GM12878 (cell line): ENCODE measurements around the gene APOLD1. TPM values are rescaled to one million over a fixed set of nuclear protein-coding genes. Genes with fewer than 3 reads are reported as not detected.

ENCODE experiments used
- CBFB ChIP-seq: IDR thresholded peaks from 2 replicates; pipeline ENCODE4 v1.6.1; 2016; ENCODE audit warnings: antibody characterized with exemption, low read depth
- CREB1 ChIP-seq: IDR thresholded peaks from 2 replicates; pipeline ENCODE4 v1.6.1; 2012; ENCODE audit warnings: low read depth, mild to moderate bottlenecking, inconsistent platforms
- EED ChIP-seq: sonication (generic); IDR thresholded peaks from 2 replicates; pipeline ENCODE4 v1.6.1; 2016; ENCODE audit warnings: antibody characterized with exemption, low read depth
- FOXK2 ChIP-seq: fragments of 450-650 bp; IDR thresholded peaks from 2 replicates; pipeline ENCODE4 v1.6.1; 2017; ENCODE audit warnings: mild to moderate bottlenecking, moderate library complexity
- GABPA ChIP-seq: IDR thresholded peaks from 2 replicates; pipeline ENCODE4 v1.6.1; 2014; ENCODE audit warnings: antibody characterized with exemption, low read depth, mild to moderate bottlenecking, inconsistent platforms
- GATAD2B ChIP-seq: fragments of 450-650 bp; conservative IDR thresholded peaks from 2 replicates; pipeline ENCODE4 v1.6.1; 2017; ENCODE audit warnings: low read depth, mild to moderate bottlenecking, moderate library complexity
- IKZF1 ChIP-seq: fragments of 450-650 bp; conservative IDR thresholded peaks from 2 replicates; pipeline ENCODE4 v1.6.1; 2017; ENCODE audit warnings: antibody characterized with exemption, mild to moderate bottlenecking
- KLF5 ChIP-seq: fragments of 450-650 bp; IDR thresholded peaks from 2 replicates; pipeline ENCODE4 v1.6.1; 2014; ENCODE audit warnings: mild to moderate bottlenecking; ENCODE audit not compliant: partially characterized antibody
- LARP7 ChIP-seq: fragments of 450-650 bp; IDR thresholded peaks from 2 replicates; pipeline ENCODE4 v1.6.1; 2017; ENCODE audit warnings: mild to moderate bottlenecking
- NKRF ChIP-seq: fragments of 450-650 bp; conservative IDR thresholded peaks from 2 replicates; pipeline ENCODE4 v1.6.1; 2017; ENCODE audit warnings: mild to moderate bottlenecking, moderate library complexity
- NRF1 ChIP-seq: conservative IDR thresholded peaks from 2 replicates; pipeline ENCODE4 v1.6.1; 2011; ENCODE audit warnings: mild to moderate bottlenecking, low read depth, low read length, improper control_type of control experiment
- POLR2AphosphoS2 ChIP-seq: IDR thresholded peaks from 2 replicates; pipeline ENCODE4 v1.6.1; 2011; ENCODE audit warnings: low read depth, mild to moderate bottlenecking, low read length, improper control_type of control experiment, moderate library complexity
- POLR2AphosphoS5 ChIP-seq: IDR thresholded peaks from 2 replicates; pipeline ENCODE4 v1.6.1; 2011; ENCODE audit warnings: mild to moderate bottlenecking, low read length, inconsistent platforms
- POU2F2 ChIP-seq: IDR thresholded peaks from 3 replicates; pipeline ENCODE4 v1.6.1; 2011; ENCODE audit warnings: low read depth, mild to moderate bottlenecking, low read length, borderline replicate concordance
- RUNX3 ChIP-seq: IDR thresholded peaks from 2 replicates; pipeline ENCODE4 v1.6.1; 2012; ENCODE audit warnings: low read length, inconsistent platforms
- SMAD5 ChIP-seq: IDR thresholded peaks from 2 replicates; pipeline ENCODE4 v1.6.1; 2016; ENCODE audit warnings: antibody characterized with exemption, low read depth
- STAT3 ChIP-seq: IDR thresholded peaks from 2 replicates; pipeline ENCODE4 v1.6.1; 2011; ENCODE audit warnings: low read depth, low read length, improper control_type of control experiment
- YY1 ChIP-seq: IDR thresholded peaks from 2 replicates; pipeline ENCODE4 v1.6.1; 2011; ENCODE audit warnings: low read depth, mild to moderate bottlenecking, low read length
- ZBED1 ChIP-seq: IDR thresholded peaks from 2 replicates; pipeline ENCODE4 v1.6.1; 2016; ENCODE audit warnings: borderline replicate concordance
- ZBTB11 ChIP-seq: fragments of 450-650 bp; formaldehyde crosslinking; IDR thresholded peaks from 2 replicates; pipeline ENCODE4 v1.5.0; 2022; ENCODE audit warnings: mild to moderate bottlenecking, missing genetic modification characterization
- ZNF217 ChIP-seq: fragments of 450-650 bp; IDR thresholded peaks from 2 replicates; pipeline ENCODE4 v1.6.1; 2017; ENCODE audit warnings: antibody characterized with exemption, mild to moderate bottlenecking
- ZNF687 ChIP-seq: fragments of 450-650 bp; IDR thresholded peaks from 2 replicates; pipeline ENCODE4 v1.6.1; 2017; ENCODE audit warnings: mild to moderate bottlenecking, moderate library complexity
- ZZZ3 ChIP-seq: IDR thresholded peaks from 2 replicates; pipeline ENCODE4 v1.6.1; 2011; ENCODE audit warnings: low read depth; ENCODE audit not compliant: control insufficient read depth, insufficient read length
- polyA plus RNA-seq, 11 experiments: library from polyadenylated mRNA; depleted of rRNA in 4 of 11; unstranded in 6 of 11; stranded (reverse) in 5 of 11; fragments of >200 nt; fragmentation: Nextera tagmentation in 4 of 11; fragmentation: Illumina TruSeq in 1 of 11; extraction: Ambion mirVana in 4 of 11; extraction: Trizol in 1 of 11; gene quantifications; 1 replicate in 1 of 11; 2 replicates in 10 of 11; pipeline versions ENCODE4 v1.2.1 to v1.2.3, GENCODE V29; 2011 to 2016; ENCODE audit warnings: inconsistent platforms in 2 of 11, missing spikeins in 2 of 11, low read depth in 1 of 11
- total RNA-seq, 4 experiments: library from RNA; depleted of rRNA in 3 of 4; stranded (reverse); fragments of >200 nt in 3 of 4; fragmentation: Illumina TruSeq in 1 of 4; extraction: Trizol in 1 of 4; gene quantifications; 2 replicates each; pipeline versions ENCODE4 v1.2.1 to v1.2.3, GENCODE V29; 2013 to 2021

APOLD1 gene
- total and polyA plus RNA-seq, 10 of the 15 experiments (the other 5 are each of a cell fraction or from before 2014, with no cell fraction given): 1.1 to 8.9 (median 4.2) TPM

GRCh38 chr12:12786706-12787601, 1.5 kb downstream of the APOLD1 start (continued):
- TF ChIP-seq ZBTB11 (CRISPR knock-in tag) (no peak), STAT3 (no peak), LARP7 (peak; percentile 73), POLR2AphosphoS2 (peak; percentile 78; the same call in 1 of the 2 replicates), RUNX3 (no peak), ZZZ3 (no peak), KLF5 (peak; percentile 45), ZNF217 (no peak), POU2F2 (peak; percentile 53; the same call in 2 of the 3 replicates), ZNF687 (peak; percentile 96), GATAD2B (peak; percentile 49), EED (peak; percentile 64), IKZF1 (peak; percentile 100), FOXK2 (no peak), CBFB (no peak), NKRF (peak; percentile 64), GABPA (no peak), YY1 (peak; percentile 92), POLR2AphosphoS5 (peak; percentile 84; the same call in 1 of the 2 replicates), NRF1 (peak; percentile 98), CREB1 (0 out of 2 replicates have a peak, but pooled peaks have one; percentile 7), SMAD5 (peak; percentile 32; the same call in 1 of the 2 replicates), ZBED1 (no peak)
